Prostate gland (tissue), 2 donors: ENCODE results near the gene ZER1. TPM values are rescaled to one million over a fixed set of nuclear protein-coding genes. Genes with fewer than 3 reads are reported as not detected.

Experiments
- DNase-seq: peaks from one replicate; pipeline ENCODE4 v3.0.0-alpha.2; 2019; ENCODE audit warnings: low spot score
- H3K27ac ChIP-seq, 2 donors: fragments of 200-600 bp; sonication (generic); 2 replicates each; pipeline ENCODE4 v1.5.1; 2017 to 2019
- H3K27me3 ChIP-seq: fragments of 200-600 bp; sonication (generic); replicated peaks from 2 replicates; pipeline ENCODE4 v1.5.1; 2019; ENCODE audit not compliant: insufficient read depth
- H3K36me3 ChIP-seq, 2 donors: fragments of 200-600 bp; sonication (generic); 1 replicate in 1 of 2; 2 replicates in 1 of 2; pipeline versions ENCODE4 v1.5.1 to v1.8.1; 2017 to 2019
- H3K4me1 ChIP-seq: fragments of 200-600 bp; sonication (generic); replicated peaks from 2 replicates; pipeline ENCODE4 v1.5.1; 2019
- H3K4me3 ChIP-seq, 2 donors: fragments of 200-600 bp; sonication (generic); 2 replicates each; pipeline ENCODE4 v1.5.1; 2017 to 2019
- H3K9me3 ChIP-seq: fragments of 200-600 bp; sonication (generic); 2 replicates; pipeline ENCODE4 v1.5.1; 2017
- CTCF ChIP-seq, 4 experiments: fragments of 200-600 bp in 2 of 4; fragments of 450-650 bp in 2 of 4; sonication (generic) in 2 of 4; IDR thresholded peaks; 1 replicate in 3 of 4; 2 replicates in 1 of 4; pipeline ENCODE4 v1.5.1; 2016 to 2019; ENCODE audit warnings: antibody characterized with exemption in 4 of 4, mild to moderate bottlenecking in 2 of 4, moderate library complexity in 2 of 4
- POLR2A ChIP-seq: fragments of 450-650 bp; IDR thresholded peaks from one replicate; pipeline ENCODE4 v1.6.1; 2016; ENCODE audit warnings: antibody characterized with exemption, mild to moderate bottlenecking
- POLR2AphosphoS5 ChIP-seq: sonication (generic); formaldehyde crosslinking; IDR thresholded peaks from one replicate; pipeline ENCODE4 v1.6.1; 2017; ENCODE audit warnings: antibody characterized with exemption
- WGBS: methylation state at CpG from one replicate; pipeline ENCODE4 v1.1.5; 2018; 5-methylcytosine and 5-hydroxymethylcytosine counted together
- intact Hi-C: fragments of 100-400 bp; cut with DNase I; formaldehyde crosslinking; loops from one replicate; pipeline ENCODE4 v1.14.2; 2022
- total RNA-seq, 2 donors: library from RNA; depleted of rRNA; stranded (reverse); fragments of >200 nt; gene quantifications; one replicate each; pipeline ENCODE4 v1.1.0, GENCODE V29; 2016

The ZER1 gene
- total RNA-seq, 2 donors from 2014 or later = 86.6 to 122 TPM

- DNase-seq = peak; percentile 93
- intact Hi-C loops = loop anchor here (2.0 kb wide), 1 partner anchor 32 kb away; the partner anchor contains the start of gene DYNC2I2
- Histone ChIP-seq H3K27me3 (no peaks in the 10 kb centered on the region), H3K4me3 (peak within 1 kb of the TSS; percentile 90 to 100), H3K36me3 (peaks cover 0 to 4% of the 10 kb centered on the region in 2 donors), H3K9me3 (no peaks in the 10 kb centered on the region), H3K27ac (peak within 1 kb of the TSS; percentile 93 to 98), H3K4me1 (peaks cover 9% of the 10 kb centered on the region)
- 4% methylated on average over 31 of the region's 93 CpGs for WGBS
- TF ChIP-seq CTCF (IDR thresholded peaks at IDR 0.05) (peak in 1 of 4 experiments; percentile 16), POLR2A (peak; percentile 96), POLR2AphosphoS5 (peak; percentile 52)
Measured at GRCh38 chr9:128688501-128689292, 83.0 kb downstream of the ZER1 start, which contains the start of gene SET. Gene SET, plus strand, starts transcription at chr9:128689222. Its CDS starts 361 bp downstream, at chr9:128689583.

GRCh38 chr9:128687453-128687852 is 84.3 kb downstream of the ZER1 start:
- 91% methylated on average over 4 of the region's 4 CpGs for WGBS
- no peaks in the 10 kb centered on the region for H3K27me3 ChIP-seq
- H3K4me3 ChIP-seq = no peak overlapping the region
- H3K27ac ChIP-seq = no peak overlapping the region
- no peaks in the 10 kb centered on the region for H3K9me3 ChIP-seq
- TF ChIP-seq CTCF (IDR thresholded peaks at IDR 0.05) = no peak
- no peak for TF ChIP-seq POLR2AphosphoS5
- no peak for TF ChIP-seq POLR2A
- peaks cover 9% of the 10 kb centered on the region for H3K4me1 ChIP-seq
- intact Hi-C loops = no loop called here
- no peaks in the 10 kb centered on the region for H3K36me3 ChIP-seq
- DNase-seq = no peak

- 76% methylated on average over 17 of the region's 17 CpGs for WGBS
- TF ChIP-seq POLR2AphosphoS5 (no peak), CTCF (IDR thresholded peaks at IDR 0.05) (no peak), POLR2A (no peak)
- no peak for DNase-seq
- peaks cover 9% of the 10 kb centered on the region for H3K4me1 ChIP-seq
- peak overlapping the region in 1 of 2 donors; percentile 43 for H3K27ac ChIP-seq
- H3K36me3 ChIP-seq = no peaks in the 10 kb centered on the region
- H3K4me3 ChIP-seq = no peak overlapping the region
- intact Hi-C loops = no loop called here
- H3K27me3 ChIP-seq = no peaks in the 10 kb centered on the region
- H3K9me3 ChIP-seq = no peaks in the 10 kb centered on the region
Measured at GRCh38 chr9:128685636-128686489, 85.9 kb downstream of the ZER1 start.

GRCh38 chr9:128684325-128685199 is 87.2 kb downstream of the ZER1 start:
- TF ChIP-seq POLR2AphosphoS5 (peak; percentile 85), POLR2A (peak; percentile 94), CTCF (IDR thresholded peaks at IDR 0.05) (no peak)
- intact Hi-C loops = no loop called here
- Histone ChIP-seq H3K4me1 (peaks cover 9% of the 10 kb centered on the region), H3K27ac (peak overlapping the region; percentile 82 to 86), H3K27me3 (no peaks in the 10 kb centered on the region), H3K9me3 (no peaks in the 10 kb centered on the region), H3K4me3 (peak overlapping the region; percentile 37 to 57), H3K36me3 (no peaks in the 10 kb centered on the region)
- DNase-seq = peak; percentile 91
- 6% methylated on average over 15 of the region's 15 CpGs for WGBS
